NCI-H345 (cell line): ENCODE data around the gene CDC42BPG.

Experiments used
- DNase-seq: peaks from one replicate; lab custom pipeline; 2025; lab: John Stamatoyannopoulos, UW

Gene CDC42BPG

DNA sequence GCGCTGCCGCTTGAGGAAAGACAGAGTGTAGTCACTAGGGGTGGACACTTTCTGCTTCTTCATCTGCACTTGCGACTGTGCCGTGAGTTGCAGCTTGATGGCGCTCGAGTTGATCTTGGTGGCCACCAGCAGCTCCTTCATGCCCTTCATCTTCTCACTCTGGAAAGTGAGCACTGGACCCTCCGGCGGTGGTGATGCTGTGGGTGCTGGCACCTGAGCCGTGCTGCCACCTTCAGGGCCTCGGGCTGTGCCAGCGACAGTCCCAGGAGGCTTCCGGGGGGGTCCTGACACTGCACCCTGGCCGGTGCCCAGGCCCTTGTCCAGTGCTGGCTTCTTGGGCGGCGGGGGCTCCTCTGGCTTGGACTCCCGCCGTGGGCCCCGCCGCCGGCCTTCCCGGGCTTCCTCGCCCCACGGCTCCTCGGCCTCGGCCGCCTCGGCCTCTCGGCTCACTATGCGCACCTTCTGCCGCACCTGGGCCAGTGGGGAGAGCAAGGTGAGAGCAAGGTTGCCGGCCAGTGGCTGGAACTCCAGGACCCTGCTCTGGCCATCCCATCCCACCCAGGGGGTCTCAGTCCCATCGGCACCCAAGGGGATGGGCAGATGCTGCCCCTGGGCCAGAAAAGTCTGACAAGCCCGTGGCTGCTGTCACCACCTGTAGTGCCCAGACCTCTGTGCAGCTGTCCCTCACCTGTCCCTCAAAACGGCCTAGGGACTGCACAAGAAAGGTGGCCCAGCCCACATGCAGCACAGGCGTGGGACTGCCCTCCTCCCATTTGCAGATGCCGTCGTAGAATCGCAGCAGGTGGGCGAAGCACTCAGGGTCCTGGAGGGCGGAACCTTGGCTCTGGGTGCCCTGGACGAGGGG lies 39.9 kb downstream of the CDC42BPG start:
- no peak for DNase-seq

DNA sequence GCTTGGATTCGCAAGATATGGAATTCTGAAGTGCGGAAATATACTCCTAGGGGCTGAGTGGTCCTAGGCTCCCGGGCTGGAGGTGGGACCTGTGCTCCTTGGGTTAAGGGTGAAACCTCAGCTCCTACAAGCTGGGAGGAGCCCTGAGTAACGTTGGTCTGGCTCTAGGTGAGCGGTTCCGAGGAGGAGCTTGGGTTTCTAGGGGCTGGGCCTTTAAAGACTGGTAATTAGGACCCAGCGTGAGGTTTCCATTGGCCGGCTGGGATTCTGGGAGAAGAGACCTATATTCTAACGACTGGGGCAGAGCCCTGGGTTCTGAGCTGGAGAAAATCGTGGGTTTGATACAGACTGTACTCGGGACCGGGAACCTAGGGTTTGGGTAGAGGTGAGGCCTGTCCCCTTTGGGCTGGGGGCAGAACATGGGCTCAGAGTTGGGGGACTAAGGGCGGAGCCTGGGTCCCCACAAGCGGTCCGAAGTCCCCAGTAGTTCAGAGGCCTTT lies 40.6 kb downstream of the CDC42BPG start:
- DNase-seq: no peak

DNA sequence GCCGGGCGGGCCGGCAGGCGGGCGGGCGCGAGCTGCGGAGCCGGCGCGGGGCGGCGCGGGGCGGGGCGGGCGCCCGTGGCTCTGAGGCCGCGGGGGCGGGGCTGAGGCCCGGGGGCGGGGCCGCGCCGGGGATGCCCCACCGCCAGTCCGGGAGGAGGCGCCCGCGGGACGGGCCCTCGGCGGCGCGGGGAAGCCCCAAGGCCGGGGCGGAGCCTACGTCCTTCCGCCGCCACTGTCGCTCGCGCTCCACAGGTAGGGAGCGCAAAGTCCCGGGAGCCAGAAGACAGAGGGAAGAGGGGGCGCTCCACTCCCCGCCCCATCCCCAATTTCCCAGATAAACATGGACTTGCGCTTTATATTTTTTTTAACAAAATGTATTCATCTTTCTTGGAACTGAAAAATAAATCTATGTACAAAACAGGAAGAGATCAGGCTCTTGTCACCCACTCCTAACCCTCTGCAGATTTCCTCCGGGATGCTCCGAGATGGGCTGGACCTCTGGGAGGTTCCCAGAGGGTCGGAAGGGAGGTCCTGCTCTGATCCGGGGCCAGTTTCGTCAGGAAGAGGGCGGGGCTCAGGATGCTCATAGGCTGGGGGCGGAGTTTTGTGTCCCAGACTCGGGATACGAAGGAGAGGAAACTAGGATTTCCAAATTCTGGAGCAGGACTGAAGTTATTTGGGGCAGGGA lies 41.2 kb downstream of the CDC42BPG start, which contains the start of gene MAP4K2:
Gene MAP4K2 (minus strand): TSS at position 57 of the 688 bp plus-strand sequence. CDS start 65 bp downstream, outside the sequence.
- DNase-seq: peak; percentile 88

DNA sequence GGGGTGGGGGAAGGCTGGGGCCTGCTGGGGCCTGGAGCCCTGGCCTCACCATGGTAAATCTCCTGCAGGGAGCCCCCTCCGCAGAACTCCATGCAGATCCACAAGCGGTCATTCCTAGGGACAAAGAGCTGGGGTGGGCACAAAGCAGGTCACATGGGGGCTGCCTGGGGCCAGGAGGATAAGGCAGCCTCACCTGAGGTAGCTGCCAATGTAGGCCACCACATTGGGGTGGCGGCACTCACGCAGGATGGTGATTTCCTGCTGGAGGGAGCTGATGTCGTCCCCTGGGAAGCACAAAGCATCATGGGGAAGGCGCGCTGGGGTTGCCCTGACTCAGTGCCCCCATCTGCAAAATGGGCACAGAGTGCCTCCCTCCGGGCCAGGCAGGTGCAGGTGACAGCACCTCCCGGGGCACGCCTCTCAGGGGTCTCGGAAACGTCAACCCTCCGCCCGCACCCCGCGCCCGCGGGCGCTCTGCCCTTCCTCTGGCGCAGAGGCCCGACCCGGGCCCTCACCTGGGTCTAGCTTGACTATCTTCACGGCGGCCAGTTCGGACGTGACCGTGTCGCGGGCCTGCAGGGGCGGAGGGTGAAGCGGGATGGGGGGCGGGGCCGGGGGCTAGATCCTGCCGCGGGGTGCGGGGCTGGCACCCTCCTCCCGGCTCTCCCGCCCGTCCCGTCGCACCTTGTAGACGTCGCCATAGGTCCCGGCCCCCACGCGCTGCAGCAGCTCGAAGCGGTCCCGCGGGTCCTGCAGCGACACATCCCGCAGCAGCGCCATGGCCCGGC lies 41.9 kb downstream of the CDC42BPG start:
- DNase-seq: no peak

DNA sequence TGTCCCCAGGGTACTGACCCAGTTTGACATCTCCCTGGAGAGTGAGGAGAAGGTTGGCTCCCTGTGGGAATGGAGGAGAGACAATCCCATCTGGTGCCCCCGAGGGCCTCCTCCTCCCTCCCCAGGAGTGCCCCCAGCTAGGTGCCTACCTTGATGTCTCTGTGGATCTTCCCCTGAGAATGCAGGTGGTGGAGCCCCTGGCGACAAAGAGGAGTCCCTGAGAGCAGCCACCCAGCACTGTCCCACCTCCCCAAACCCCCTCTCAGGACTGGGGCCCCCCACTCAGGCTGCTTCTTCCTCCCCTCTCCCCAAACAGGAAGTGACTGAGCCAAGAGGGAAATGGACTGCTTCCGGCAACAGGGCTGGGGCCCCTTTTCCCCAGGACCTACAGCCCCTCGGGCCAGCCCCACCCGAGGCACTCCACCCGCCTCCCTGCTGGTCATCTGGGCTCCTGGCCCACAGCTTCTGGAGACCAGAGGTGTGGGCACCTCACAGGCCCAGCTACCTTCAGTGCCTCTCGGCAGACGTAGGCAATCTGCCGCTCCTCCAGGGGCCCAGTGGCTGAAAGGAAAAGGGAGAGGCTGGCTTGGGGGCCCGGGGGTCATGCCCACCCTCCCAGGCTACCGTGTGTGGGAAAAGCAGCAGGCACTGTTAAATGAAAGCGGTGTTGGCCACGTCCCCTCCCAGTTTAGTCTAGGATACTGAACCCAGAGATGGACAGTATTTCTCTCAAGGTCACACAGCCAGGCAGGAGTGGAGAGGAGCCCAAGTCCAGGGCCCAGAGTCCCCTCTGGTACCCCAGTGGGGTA lies 42.7 kb downstream of the CDC42BPG start:
- no peak for DNase-seq

DNA sequence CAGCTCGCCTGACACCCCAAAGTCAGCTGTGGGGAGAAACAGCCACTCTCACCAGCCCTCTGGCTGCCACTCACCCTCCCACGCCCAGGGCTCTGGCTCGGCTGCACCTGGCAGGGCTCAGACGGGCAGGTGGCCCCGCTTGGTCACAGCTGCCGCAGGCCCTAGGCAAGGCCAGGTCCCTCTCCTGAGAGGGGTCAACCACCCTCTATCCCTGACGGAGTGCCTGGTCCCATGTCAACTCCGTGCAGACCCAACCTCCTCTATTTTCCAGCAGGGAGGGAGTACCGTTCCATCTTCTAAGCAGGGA lies 43.3 kb downstream of the CDC42BPG start:
- DNase-seq: no peak

DNA sequence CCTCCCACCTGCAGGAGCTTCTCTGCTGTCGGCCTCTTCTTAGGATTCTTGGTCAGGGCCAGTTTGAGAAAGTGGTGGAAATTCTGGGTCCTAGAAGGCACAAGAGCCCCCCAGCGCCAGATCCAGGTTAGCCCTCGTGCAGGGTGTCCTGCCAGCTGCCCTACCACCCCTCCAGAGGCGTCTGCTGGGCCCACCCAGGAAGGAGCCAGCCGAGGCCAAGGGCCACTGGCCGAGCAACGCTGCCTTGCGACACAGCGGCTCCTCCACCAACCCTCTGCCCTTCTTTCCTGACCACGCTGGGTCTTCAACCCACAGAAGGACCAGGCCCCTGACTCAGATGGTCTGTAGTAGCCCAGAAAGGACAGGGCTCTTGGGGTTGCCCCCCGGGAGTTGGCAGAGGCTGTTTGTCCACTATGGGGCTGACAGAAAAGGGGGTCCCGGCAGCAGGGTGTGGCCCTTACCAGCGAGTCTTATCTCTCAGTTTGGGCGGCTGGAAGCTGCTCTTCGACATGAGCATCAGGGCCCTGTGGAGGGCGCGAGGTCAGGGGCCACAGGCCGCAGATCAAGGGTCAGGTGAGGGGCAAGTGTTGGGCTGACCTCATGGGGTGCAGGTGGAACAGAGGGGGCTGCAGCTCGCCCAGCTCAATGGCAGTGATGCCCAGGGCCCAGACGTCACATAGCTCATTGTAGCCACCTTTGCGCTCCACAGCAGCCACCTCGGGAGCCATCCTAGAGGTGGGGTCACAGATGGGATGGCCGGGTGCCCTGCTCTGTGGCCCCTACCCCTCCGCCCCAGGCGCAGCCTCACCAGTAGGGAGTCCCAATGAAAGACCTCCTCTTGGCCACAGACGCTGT lies 43.9 kb downstream of the CDC42BPG start:
- no peak for DNase-seq

DNA sequence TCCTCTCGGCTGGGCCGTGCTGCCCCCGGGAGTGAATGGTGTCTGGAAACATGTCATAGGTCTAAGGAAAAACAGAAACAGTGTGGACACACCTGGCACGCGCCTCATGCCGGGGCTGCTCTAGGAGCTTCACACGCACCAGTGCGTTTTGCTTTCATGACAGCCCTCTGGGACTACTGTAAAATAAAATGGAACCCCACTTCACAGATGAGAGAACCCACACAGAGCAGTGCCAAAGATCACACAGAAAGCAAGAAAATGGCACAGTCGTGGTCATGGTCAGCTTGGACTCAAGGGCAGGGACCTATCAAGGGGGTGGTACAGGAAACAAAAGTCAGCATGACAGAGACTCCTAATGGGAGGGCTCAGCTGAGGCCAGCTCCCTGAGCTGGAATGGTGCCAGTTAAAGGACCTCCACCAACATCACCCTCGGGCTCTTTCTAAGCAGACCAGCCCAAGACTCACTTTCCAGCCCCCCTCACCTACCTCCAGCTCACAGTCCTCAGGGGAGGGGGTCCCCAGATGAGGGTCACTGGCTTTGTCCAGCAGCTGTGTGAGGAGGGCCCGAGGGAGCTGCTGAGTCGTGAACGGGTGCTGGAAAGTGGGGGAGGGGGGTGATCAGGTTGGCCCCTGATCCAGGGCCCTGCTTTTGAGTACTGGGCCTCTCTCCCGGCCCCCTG lies 44.7 kb downstream of the CDC42BPG start:
- DNase-seq: peak; percentile 24

DNA sequence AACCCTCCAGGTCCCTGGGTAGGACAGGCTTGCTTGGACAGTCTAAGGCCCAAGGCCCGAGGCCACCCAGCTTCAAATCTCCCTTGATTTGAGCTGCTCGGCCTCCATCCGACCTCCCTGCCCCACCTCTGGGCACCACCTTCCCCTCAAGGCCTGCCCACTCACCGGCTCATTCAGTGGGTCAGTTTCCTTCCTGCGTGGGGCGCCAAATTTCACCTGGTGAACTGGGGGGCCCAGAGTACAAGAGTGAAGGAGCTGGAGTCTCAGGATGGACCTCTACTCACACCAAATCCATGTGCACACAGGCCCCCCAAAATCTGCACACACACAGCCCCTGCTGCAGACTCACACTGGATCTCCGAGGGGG lies 45.2 kb downstream of the CDC42BPG start:
- DNase-seq: no peak

DNA sequence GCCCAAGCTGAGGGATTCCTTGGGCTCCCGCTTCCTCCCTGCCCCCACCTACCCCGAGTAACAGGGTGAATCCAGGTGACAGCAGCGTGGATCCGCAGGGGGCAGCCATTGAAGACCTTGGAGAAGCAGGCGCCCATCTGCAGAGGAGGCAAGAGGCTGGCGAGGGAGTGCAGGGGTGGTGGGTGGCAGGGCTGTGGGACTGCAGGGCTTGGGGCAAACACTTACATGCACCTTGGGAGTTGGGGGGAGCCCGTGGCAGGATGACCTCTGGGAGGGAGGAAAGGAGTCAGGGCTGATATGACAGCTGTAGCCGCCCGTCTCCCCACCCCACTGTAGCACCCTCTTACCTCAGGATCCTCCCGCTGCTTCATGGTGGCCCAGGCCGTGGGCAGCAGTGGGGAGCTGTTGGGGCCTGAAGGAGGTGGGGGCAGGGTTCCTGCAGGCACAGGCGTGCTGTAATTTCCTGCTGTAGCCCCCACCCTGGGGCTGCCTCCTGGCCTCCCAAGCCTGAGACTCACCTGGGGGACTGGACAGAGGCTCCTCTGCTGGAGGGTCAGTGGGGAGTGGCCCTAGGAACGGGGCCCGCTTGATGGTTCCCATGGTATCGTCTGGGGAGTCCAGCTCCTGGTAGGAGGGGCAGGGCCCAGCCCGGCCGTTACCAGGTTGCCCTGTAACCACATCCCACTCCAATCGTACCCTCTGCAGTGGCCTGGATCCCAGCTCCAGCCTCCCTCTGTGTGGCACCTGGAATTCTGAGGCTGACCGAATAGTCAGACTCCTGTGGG lies 47.5 kb downstream of the CDC42BPG start:
- no peak for DNase-seq

DNA sequence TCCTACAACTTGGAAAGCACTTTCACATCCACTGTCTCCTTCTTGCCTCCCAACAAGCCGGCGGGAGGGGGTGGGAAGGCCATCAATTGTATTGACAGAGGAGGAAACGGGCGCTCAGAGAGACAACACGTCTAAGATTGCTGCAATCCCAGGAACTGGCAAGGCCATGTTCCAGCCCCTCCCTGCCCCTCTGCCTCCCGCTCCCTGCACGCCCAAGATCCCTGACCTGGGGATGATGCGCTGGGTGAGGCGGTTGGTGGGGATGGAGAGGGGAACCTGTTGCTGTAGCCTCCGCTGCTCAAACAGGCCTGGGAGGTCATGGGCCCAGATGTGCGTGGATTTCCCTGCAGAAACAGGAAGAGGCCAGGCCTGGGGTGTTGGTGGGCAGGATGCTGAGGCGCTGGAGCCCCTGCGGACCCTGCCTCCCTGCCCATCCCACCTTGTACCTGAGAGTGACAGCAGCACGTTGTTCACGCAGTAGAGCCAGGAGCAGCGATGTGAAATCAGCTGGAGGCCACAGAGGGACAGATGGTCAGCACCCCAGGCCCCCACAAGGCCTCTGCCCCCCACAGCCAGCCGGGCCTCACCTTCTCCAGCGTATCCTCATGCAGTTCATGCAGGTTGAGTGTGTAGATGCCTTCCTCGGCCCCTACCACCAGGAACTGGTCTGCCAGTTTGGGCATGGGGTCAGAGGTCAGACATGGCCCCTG lies 48.3 kb downstream of the CDC42BPG start:
- DNase-seq: no peak

DNA sequence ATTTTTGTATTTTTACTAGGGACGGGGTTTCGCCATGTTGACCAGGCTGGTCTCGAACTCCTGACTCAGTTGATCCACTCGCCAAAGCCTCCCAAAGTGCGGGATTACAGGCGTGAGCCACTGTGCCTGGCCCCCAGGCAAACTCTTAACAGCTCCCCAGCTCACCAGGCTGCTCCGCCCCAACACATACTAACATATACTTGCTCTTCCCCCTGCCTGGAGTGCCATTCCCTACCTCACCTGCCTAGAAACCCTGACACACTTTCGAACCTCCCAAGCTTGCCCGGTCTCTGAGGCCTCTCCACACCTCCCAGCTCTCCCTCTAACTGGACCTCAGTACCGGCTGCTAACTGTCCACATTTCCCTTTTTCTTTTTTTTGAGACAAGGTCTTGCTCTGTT lies 49.9 kb downstream of the CDC42BPG start:
- DNase-seq: no peak

DNA sequence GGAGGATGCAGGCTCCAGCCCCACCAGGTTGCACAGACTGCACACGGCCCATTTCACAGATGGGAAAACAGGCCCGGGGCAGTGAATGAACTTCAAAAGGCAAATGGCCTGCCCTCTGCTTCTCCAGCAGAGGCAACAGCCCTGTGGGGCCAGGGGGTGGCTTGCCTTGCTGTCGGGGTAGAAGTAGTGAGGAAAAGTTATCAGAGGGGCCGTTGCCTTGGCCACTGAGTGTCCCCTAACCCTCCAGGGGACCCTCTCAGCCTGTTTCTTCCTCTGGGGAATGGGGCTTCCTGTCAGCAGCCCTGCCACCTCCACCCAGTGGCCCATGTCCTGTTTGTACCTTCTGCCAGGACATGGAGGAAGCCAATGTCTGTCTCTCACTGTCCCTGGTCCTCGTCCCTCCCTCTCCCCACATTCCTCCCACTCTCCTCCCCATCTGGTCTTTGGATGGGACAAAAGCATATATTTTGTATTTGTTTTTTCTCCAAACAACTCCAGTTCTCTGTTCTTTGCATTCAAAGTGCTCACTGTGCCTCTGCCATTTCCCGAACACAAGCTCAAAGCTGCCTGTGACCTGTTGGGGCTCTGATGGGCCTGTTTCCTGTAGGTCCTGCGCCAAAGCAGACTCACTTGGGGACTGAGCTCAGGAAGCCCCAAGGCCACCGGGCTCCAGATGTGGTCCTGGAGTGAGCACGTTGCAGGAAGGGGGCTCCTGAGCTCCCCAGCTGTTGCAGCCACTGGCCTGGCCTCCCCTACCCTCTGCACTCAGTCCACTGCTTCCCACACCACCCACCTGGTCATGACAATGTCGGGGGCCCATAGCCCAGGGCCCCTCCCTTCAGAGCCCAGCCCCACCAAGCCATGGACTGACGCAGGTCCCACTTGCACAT lies 50.9 kb downstream of the CDC42BPG start:
- no peak for DNase-seq

DNA sequence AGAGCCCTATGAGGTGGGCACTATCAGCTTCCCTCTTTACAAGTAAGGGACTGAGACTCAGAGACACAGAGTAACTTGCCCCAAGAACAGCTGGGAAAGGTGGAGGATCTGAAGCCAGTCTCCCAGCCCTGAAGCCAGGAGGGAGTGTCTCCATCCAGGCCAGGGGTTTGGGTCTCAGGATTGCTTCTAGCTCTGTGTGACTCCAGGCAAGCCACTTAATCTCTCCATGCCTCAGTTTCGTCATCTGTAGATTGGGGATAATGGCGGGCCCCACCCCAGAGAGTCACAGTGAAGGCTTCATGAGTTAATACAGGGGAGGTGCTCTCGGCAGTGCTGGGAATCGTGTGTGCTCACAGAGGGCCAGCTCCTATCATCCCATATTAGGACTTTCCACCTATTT lies 52.0 kb downstream of the CDC42BPG start:
- DNase-seq: no peak

DNA sequence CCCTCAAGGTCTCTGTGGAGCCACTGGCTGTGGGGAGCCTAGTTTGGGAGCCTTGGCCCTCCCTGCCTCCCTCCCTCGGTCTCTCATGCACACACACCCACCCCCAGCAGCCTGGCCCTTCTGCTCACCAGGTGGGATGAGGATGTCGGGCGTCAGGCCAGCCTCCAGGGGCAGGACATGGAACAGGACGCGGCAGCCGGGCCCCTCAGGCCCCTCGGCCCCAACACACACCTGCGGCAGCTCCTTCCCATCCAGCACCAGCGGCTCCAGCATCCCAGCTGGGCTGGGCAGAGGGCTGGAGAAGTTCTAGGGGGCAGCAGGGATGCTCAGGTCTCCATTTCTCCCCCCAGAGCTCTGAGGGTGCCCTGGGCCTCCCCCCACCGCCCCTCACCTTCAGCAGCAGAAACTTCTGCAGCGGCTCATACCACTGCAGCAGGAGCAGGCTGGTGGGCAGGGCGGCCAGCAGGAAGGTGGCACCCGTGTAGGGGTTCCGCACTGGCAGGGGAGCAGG lies 52.6 kb downstream of the CDC42BPG start:
- DNase-seq: no peak

DNA sequence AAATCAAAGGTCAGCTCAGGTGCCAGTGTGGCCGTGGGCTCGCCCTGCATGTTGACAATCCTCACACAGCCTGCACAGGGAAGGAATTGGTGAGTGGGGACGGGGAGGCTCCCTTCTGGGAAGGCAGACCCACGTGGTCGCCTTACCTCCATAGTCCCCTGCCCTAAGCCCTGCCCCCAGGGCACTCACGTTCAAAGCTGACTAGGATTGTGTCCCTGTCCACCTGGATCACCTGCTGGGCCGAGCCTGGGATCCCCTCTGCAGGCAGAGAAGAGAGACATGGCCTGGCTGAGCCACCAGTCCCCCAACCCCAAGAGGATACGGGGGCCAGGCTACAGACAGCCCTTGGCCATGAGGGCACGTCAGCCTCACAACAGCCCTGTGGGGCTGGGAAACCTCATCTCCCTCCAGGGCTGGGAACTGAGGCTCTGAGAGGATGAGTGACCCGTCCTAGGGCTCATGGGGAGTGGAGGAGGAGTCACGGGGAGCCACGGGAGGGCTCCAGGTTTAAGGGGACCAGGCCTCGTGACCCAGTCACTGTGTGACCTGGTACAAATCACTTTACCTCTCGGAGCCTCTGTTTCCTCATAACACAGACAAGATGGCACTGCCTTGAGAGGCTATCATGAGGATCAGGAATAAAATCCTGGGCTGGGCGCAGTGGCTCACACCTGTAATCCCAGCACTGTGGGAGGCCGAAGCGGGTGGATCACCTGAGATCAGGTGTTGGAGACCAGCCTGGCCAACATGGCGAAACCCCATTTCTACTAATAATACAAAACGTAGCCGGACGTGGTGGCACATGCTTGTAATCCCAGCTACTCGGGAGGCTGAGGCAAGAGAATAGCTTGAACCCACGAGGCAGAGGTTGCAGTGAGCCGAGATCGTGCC lies 54.0 kb downstream of the CDC42BPG start:
- no peak for DNase-seq
